GM21529 (cell line): Measurements from ENCODE around the gene OTOG.

Experiments used
- ATAC-seq: cut with Tn5 transposase; IDR thresholded peaks from one replicate; pipeline ENCODE4 v1.9.1; 2021; ENCODE audit not compliant: unreplicated experiment

OTOG gene

DNA sequence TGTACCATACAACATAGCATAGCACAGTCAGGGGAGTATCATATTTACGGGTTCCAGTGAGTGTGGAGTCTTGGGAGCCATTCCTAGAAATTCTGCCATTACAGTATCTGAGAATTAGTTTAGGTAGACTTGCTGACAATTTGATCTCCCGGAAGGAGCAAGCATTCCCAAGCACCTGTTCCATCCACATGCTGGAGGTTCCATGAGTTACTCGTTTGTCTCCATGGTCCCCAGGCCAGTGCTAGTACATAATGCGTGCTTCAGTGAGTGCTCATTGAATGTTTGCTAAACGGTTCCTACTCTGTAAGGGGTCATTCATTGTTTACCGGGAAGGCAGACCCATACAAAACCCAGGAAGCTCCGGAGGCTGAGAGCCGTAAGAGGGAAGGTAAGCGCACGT lies 144.9 kb downstream of the OTOG start:
- ATAC-seq = no peak

DNA sequence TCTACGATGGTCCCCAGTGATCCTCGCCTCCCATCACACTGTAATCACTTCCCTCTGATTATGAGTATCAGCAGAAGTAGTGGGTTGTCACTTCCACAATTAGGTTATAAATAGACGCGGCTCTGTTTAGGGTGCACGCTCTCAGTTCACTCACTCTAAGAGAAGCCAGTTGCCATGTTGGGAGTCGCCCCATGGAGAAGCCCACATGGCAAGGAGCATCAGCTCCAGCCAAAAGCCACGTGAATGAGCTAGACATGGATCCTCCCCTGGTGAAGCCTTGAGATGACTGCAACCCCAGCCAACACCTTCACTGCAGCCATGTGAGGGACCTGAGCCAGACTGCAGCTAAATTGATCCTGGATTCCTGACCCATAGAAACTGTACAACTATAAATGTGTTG lies 145.9 kb downstream of the OTOG start:
- no peak for ATAC-seq

DNA sequence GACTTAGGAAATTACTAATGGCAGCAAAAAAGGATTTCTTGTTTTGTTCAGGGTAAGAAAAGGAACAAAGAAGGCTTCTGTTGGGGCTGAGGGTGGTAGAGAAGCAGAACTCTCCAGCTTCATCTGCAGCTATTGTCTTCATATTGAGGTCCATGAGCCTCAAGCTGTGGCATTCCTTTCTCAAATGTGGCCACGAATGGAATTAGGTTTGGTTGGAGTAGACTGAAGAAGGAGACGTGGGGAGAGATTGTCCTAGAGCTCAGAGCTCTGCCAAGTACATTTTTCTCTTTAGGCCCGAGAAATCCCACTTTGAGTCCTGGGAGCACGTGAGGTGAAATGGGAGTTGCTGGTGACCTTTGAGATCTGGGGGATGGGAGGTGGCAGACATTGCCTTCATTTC lies 146.5 kb downstream of the OTOG start:
- no peak for ATAC-seq

DNA sequence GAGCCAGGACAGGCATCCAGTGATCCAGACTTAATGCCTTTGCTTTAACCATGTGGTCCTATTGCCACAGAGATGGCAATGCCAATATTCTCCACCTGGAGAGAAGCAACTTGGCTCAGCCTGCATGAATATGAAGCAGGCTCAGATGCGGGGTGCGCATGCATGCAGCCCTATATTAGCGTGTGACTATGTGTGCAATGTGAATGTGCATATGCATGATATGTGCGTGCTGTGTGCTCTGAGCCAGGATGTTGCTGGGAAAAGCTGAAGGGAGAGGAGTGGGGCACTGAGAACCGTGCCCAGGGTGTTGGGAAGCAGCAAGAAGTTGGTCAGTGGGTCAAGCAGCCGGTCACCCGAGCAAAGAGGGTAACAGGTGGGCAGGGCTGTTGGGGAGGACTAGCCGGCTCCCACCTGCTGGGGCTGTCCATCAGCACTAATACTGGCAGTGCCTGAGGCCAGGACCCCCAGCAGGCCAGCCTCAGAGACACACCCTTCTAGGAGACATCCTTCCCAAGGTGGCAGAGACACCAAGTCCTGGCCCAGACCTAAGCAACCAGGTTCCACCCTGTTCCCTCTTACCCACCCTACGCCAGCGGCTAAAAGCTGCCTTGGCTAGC lies 147.5 kb downstream of the OTOG start:
- no peak for ATAC-seq

- no peak for ATAC-seq
Observed at GRCh38 chr11:17695454-17696441, 148.7 kb downstream of the OTOG start.

DNA sequence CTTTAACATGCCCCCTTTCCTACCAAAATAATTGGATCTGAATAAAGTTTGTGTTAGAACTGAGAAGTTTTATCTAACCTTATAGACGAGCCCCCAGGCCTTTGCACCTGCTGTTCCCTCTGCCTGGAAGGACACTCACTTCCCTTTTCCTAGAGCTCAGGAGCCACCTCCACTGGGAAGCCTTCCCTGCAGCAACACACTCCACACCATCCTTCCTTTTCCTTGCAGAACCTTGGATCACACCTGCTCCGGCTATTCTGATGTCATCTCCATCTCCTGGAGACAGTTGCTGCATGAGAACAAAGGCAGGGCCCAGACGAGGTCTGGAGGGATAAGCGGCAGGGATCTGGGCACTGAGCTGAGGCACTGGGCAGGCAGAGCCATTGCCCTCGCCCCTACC lies 149.7 kb downstream of the OTOG start:
- ATAC-seq = no peak
